ENCODE results near the gene C16orf92.

The C16orf92 gene

GRCh38 chr16:29992344-29992967 lies 30.5 kb upstream of the C16orf92 start:
- no peak overlapping the region for H3K27ac ChIP-seq (ENCODE audit: low read depth, low read length)
- H3K4me3 ChIP-seq (ENCODE audit: insufficient read depth, low read length, poor library complexity, severe bottlenecking) = no peak overlapping the region
- H2AFZ ChIP-seq (ENCODE audit: low read depth, low read length, severe bottlenecking) = no peak overlapping the region
- H3K9me3 ChIP-seq (ENCODE audit: insufficient read depth, low read length) = no peaks in the 10 kb centered on the region
- H3K36me3 ChIP-seq (ENCODE audit: low read length) = no peaks in the 10 kb centered on the region
- no peak overlapping the region for H3K9ac ChIP-seq (ENCODE audit: low read length)
- peaks cover 10% of the 10 kb centered on the region; the same call in 1 of the 2 replicates for H3F3A ChIP-seq (ENCODE audit: insufficient read depth)
- H4K20me1 ChIP-seq (ENCODE audit: low read depth, low read length) = no peaks in the 10 kb centered on the region
- H3K79me2 ChIP-seq (ENCODE audit: insufficient read depth, low read length) = peaks cover 11% of the 10 kb centered on the region
- H3K27me3 ChIP-seq (ENCODE audit: low read length) = no peaks in the 10 kb centered on the region
- no peak overlapping the region for H3K4me2 ChIP-seq (ENCODE audit: low read depth, low read length, poor library complexity, severe bottlenecking)
- no peaks in the 10 kb centered on the region for H3K9me2 ChIP-seq (replicated peaks; ENCODE audit: insufficient read depth, low read length)
- TF ChIP-seq EZH2phosphoT487 (conservative IDR thresholded peaks at IDR 0.05; ENCODE audit: low read length) (no peak), CTCF (IDR thresholded peaks at IDR 0.05; ENCODE audit: insufficient read depth, low read length, poor library complexity, severe bottlenecking) (no peak)

DNA sequence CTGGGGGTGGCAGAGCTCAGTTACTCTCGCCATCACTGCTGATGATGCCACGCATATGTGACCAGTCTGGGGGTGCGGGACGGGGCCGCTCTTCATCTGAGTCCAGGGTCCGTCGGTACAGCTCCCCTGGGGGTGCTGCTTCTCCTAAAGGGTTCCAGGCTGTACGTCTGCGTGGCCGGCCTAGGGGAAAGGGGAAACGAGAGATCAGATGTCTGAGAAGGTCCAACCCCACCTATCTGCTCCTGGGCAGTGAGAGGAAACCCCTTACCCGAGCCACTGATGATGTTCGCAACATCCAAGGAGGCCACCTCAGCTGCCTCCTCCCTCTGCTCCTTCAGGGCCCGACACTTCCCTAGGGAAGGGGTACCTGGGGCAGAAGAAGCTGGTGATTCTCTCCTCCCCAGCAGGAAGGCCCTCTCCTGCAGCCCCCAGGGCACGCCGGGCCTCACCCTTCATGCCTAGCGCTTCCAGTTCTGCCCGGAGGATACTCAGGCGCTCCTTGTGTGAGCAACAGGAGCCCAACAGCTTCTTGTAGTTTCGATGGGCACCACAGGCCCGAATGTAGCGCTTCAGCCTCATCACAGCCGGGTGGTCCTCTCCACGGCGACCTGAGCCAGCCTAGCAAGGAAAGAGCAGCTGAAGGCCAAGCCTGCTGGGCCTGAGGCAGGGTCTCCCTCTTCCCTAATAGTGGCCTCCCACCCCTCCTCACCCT lies 29.7 kb upstream of the C16orf92 start:
- no peaks in the 10 kb centered on the region for H3K9me3 ChIP-seq (ENCODE audit: insufficient read depth, low read length)
- TF ChIP-seq EZH2phosphoT487 (conservative IDR thresholded peaks at IDR 0.05; ENCODE audit: low read length) = no peak
- no peak for TF ChIP-seq CTCF (IDR thresholded peaks at IDR 0.05; ENCODE audit: insufficient read depth, low read length, poor library complexity, severe bottlenecking)
- H3K4me3 ChIP-seq (ENCODE audit: insufficient read depth, low read length, poor library complexity, severe bottlenecking) = no peak overlapping the region
- no peaks in the 10 kb centered on the region for H3K9me2 ChIP-seq (replicated peaks; ENCODE audit: insufficient read depth, low read length)
- H3K27me3 ChIP-seq (ENCODE audit: low read length) = no peaks in the 10 kb centered on the region
- no peak overlapping the region for H3K9ac ChIP-seq (ENCODE audit: low read length)
- H4K20me1 ChIP-seq (ENCODE audit: low read depth, low read length) = no peaks in the 10 kb centered on the region
- H3K79me2 ChIP-seq (ENCODE audit: insufficient read depth, low read length) = peaks cover 11% of the 10 kb centered on the region
- no peaks in the 10 kb centered on the region for H3K36me3 ChIP-seq (ENCODE audit: low read length)
- H3K27ac ChIP-seq (ENCODE audit: low read depth, low read length) = no peak overlapping the region
- peaks cover 10% of the 10 kb centered on the region; the same call in 1 of the 2 replicates for H3F3A ChIP-seq (ENCODE audit: insufficient read depth)
- no peak overlapping the region for H2AFZ ChIP-seq (ENCODE audit: low read depth, low read length, severe bottlenecking)
- H3K4me2 ChIP-seq (ENCODE audit: low read depth, low read length, poor library complexity, severe bottlenecking) = no peak overlapping the region

GRCh38 chr16:29993903-29994599 lies 28.9 kb upstream of the C16orf92 start:
- H3K36me3 ChIP-seq (ENCODE audit: low read length) = no peaks in the 10 kb centered on the region
- no peaks in the 10 kb centered on the region for H4K20me1 ChIP-seq (ENCODE audit: low read depth, low read length)
- H3K9me3 ChIP-seq (ENCODE audit: insufficient read depth, low read length) = no peaks in the 10 kb centered on the region
- H3K9me2 ChIP-seq (replicated peaks; ENCODE audit: insufficient read depth, low read length) = no peaks in the 10 kb centered on the region
- H3K27ac ChIP-seq (ENCODE audit: low read depth, low read length) = peak overlapping the region; percentile 93
- H3F3A ChIP-seq (ENCODE audit: insufficient read depth) = peaks cover 10% of the 10 kb centered on the region; the same call in 1 of the 2 replicates
- H3K27me3 ChIP-seq (ENCODE audit: low read length) = no peaks in the 10 kb centered on the region
- H2AFZ ChIP-seq (ENCODE audit: low read depth, low read length, severe bottlenecking) = no peak overlapping the region
- H3K79me2 ChIP-seq (ENCODE audit: insufficient read depth, low read length) = peaks cover 11% of the 10 kb centered on the region
- no peak overlapping the region for H3K4me3 ChIP-seq (ENCODE audit: insufficient read depth, low read length, poor library complexity, severe bottlenecking)
- H3K4me2 ChIP-seq (ENCODE audit: low read depth, low read length, poor library complexity, severe bottlenecking) = peak overlapping the region; percentile 89
- TF ChIP-seq EZH2phosphoT487 (conservative IDR thresholded peaks at IDR 0.05; ENCODE audit: low read length) (no peak), CTCF (IDR thresholded peaks at IDR 0.05; ENCODE audit: insufficient read depth, low read length, poor library complexity, severe bottlenecking) (no peak)
- peak overlapping the region; percentile 89 for H3K9ac ChIP-seq (ENCODE audit: low read length)
